ENCODE results near the gene THRAP3.

DNA sequence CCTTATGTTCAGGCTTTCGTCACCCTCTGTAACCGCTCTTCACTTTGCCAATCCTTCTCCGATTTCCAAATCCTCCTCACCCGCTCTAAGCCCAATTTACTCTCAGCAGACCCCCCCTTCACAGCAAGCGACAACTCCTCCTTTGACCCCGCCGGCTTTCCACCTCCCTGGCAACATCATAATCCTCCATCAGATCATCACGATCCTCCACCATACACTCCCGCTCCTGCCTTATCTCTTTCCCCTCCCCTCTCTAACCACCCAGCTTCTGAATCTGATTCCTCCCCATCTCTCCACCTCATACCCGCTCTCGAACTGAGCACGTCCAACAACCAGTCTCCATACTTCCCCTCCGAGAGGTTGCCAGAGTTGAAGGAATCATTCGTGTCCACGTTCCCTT is 106.7 kb downstream of the THRAP3 start:
- no peak for TF ChIP-seq POLR2A (IDR thresholded peaks at IDR 0.05)
- no peak for TF ChIP-seq EP300 (IDR thresholded peaks at IDR 0.05; ENCODE audit: low read depth)
